HG02970 (cell line): ENCODE measurements around the gene ZNF446.
"Not testable (repeated sequence)": the region's sequence is repeated elsewhere in the genome, so short reads cannot be mapped to it uniquely, and the experiment has no call there.

Experiments
- ATAC-seq: cut with Tn5 transposase; IDR thresholded peaks from one replicate; pipeline ENCODE4 v1.9.1; 2021; ENCODE audit warnings: mild to moderate bottlenecking, moderate library complexity, moderate number of reproducible peaks; ENCODE audit not compliant: unreplicated experiment, low FRiP score

ZNF446 gene

GRCh38 chr19:58475714-58476497 is at the start of gene ZNF446:
Gene ZNF446 (plus strand): TSS chr19:58476352. CDS start chr19:58477219, 867 bp downstream.
- ATAC-seq: peak; percentile 79

DNA sequence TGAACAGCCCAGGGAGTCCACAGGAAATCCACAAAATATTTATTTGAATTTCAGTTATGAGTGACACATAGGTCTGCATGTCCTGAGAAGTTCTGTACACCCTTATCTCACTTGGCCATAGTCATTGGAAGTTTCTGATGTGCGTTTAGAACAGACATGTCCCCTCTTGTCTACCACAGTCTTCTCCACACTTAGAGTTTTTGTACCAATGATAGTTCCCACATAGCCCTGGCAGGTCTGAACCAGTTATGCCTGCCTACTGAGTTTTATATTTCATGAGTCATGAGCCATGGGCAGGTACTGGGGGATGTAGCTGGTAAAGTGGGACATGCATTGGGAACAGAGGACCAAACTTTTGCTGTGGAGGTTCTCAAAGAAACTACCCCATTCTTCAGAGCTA is 47.5 kb upstream of the ZNF446 start:
- no peak for ATAC-seq

DNA sequence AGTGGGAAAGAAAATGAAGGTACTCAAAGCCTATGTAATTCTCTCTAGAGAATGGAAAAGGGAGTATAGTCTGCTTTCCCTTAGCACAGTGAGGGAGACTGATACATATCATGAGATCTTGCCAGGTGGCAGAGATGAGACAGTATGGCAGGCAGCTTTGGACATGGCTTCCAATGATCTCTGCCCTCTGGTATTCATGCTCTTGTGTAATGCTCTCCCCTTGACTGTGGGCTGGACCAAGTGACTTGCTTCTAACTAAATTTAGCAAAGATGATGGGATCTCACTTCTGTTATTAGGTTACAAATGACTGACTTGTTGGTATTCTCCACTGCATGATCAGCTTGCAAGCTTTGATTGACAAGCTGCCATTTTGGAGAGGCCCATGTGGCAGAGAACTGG is 46.4 kb upstream of the ZNF446 start:
- ATAC-seq: no peak

DNA sequence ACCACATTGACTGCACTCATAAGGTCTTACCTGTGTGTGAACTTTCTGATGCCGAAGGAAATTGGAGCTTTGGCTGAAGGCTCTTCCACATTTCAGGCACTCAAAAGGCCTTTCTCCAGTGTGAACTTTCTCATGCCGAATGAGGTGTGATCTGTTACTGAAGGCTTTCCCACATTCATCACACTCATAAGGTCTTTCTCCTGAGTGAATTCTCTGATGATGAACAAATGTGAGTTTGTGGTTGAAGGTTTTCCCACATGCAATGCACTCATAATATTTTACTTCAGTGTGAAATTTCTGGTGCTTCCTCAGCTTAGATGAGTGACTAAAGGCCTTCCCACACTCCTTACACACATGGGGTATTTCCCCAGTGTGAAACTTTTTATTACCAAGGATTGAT is 41.9 kb upstream of the ZNF446 start:
- no peak for ATAC-seq

- peak; percentile 97 for ATAC-seq
Measured at GRCh38 chr19:58439576-58440554, 36.3 kb upstream of the ZNF446 start, which contains the start of gene ZNF132. Gene ZNF132 (minus strand): TSS chr19:58440153. CDS start chr19:58439821, 332 bp downstream.

- ATAC-seq: no peak
Measured at GRCh38 chr19:58440556-58440955, 35.6 kb upstream of the ZNF446 start.

DNA sequence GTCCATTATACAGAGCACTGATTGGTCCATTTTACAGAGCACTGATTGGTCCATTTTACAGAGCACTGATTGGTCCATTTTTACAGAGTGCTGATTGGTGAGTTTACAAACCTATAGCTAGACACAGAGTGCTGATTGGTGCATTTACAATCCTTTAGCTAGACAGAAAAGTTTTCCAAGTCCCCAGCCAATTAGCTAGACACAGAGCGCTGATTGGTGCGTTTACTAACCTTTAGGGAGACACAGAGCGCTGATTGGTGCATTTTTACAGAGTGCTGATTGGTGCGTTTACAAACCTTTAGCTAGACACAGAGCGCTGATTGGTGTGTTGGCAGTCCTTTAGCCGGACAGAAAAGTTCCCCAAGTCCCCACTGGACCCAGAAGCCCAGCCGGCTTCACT is 33.2 kb upstream of the ZNF446 start:
- ATAC-seq: not testable (repeated sequence)

DNA sequence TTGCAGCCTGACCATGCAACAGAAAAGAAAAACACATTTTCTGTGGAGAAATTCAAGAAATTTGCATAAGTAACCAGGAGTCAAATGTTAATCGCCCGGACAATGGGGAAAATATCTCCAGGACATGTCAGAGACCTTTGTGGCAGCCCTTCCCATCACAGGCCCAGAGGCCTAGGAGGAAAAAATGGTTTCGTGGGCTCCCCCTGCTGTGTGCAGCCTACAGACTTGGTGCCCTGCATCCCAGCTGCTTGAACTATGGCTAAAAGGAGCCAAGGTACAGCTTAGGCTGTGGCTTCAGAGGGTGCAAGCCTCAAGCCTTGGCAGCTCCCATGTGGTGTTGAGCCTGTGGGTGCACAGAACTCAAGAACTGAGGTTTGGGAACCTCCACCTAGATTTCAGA is 27.3 kb upstream of the ZNF446 start:
- ATAC-seq: not testable (repeated sequence)

DNA sequence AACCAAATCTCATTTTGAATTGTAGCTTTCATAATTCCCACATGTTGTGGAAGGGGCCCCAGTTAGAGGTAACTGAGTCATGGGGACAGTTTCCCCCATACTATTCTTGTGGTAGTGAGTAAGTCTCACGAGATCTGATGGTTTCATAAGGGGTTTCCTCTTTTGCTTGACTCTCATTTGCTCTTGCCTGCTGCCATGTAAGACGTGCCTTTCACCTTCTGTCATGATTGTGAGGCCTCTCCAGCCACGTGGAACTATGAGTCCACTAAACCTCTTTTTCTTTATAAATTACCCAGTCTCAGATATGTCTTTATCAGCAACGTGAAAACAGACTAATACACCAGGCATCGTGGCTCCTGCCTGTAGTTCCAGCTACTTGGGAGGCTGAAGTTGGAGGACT is 26.2 kb upstream of the ZNF446 start:
- not testable (repeated sequence) for ATAC-seq

DNA sequence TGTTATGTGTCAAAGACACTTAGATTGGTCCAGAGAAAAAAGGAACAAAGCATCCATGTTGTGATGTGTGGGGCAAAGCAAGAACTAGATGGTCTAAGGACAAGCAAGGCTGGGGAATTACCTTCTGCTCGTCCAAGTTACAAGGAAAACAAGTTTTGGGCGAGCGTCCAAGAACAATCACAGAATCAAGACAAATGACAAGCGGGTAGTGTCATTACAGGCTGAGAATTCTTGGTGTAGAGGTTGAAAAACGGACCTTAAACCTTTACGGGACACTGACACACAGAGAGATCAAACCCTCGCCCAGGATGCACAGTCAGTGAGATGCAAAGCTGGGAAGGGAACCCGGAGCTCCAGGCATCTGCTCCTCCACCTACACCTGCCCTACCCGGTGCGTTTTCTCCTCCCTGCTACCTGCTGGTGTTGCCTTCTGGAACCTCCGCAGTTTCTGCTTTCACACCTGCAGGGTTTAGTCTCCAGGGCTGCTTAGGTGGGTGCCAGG is 25.2 kb upstream of the ZNF446 start:
- ATAC-seq: no peak

- peak; percentile 93 for ATAC-seq
Measured at GRCh38 chr19:58451358-58452101, 24.6 kb upstream of the ZNF446 start, which contains the start of gene ZNF324B. Gene ZNF324B (plus strand): TSS chr19:58451622. CDS start chr19:58453702, 2,080 bp downstream.

- ATAC-seq: no peak
Measured at GRCh38 chr19:58453743-58454142, 22.4 kb upstream of the ZNF446 start.

DNA sequence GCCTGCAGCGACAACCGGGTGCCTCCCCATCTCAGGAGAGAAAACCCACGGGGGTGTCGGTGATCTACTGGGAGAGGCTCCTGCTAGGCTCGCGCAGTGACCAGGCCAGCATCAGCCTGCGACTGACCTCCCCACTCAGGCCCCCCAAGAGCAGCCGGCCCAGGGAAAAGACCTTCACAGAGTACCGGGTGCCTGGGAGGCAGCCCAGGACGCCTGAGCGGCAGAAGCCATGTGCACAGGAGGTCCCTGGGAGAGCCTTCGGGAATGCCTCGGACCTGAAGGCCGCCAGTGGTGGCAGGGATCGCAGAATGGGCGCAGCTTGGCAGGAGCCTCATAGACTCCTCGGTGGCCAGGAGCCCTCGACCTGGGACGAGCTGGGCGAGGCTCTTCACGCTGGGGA is 20.8 kb upstream of the ZNF446 start:
- no peak for ATAC-seq

GRCh38 chr19:58456111-58456510 is 20.0 kb upstream of the ZNF446 start:
- no peak for ATAC-seq

- no peak for ATAC-seq
Measured at GRCh38 chr19:58460039-58460438, 16.1 kb upstream of the ZNF446 start.

- peak; percentile 27 for ATAC-seq
Measured at GRCh38 chr19:58466089-58466759, 9.9 kb upstream of the ZNF446 start.

GRCh38 chr19:58466760-58467589 is 9.2 kb upstream of the ZNF446 start, which contains the start of gene ZNF324:
Gene ZNF324 (plus strand): TSS chr19:58467080. CDS start chr19:58469186, 2,106 bp downstream.
- ATAC-seq: peak; percentile 84

DNA sequence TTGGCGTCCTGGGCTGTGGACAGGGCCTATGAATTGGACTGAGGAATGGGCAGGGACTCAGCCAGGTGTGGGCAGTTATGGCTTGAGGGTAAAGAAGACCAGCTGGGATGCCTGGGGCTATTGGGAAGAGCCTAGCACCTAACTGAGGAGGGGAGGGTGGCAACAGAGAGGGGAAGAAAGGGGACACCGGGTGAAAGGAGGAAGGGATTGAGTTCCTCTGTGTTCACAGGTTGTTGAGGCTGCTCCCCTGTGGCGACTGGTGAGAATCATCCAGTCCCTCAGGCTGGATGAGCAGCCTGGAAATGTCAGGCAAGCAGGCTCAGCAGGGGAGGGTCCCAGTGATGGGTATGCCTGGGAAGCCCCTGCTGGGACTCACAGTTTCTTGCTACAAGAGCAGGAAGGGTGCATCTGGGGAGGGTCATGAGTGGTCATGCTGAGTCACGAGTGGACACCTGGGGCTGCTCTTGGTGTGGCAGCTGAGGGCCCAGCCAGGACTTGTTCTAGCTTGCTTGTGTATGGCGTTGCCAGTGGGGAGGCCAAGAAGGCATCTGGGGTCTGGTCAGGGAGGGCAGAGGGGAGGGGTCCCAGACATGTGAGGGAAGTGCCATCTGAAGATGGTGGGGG is 7.8 kb upstream of the ZNF446 start:
- no peak for ATAC-seq
